H9 (cell line): ENCODE results near the gene C12orf56. TPM values are rescaled to one million over a fixed set of nuclear protein-coding genes. Genes with fewer than 3 reads are reported as not detected.

Source experiments
- DNase-seq: peaks from one replicate; pipeline ENCODE4 v3.0.0-alpha.2; 2017
- H2AFZ ChIP-seq: one replicate; pipeline ENCODE4 v1.6.1; 2013; ENCODE audit warnings: mild to moderate bottlenecking, low read length, control low read depth, moderate library complexity
- H2AK5ac ChIP-seq: 2 replicates; pipeline ENCODE4 v1.6.1; 2013; ENCODE audit warnings: low read length, control low read depth, mixed read lengths; ENCODE audit not compliant: insufficient read length
- H2BK120ac ChIP-seq: one replicate; pipeline ENCODE4 v1.6.1; 2013; ENCODE audit warnings: low read depth, mild to moderate bottlenecking, low read length, control low read depth, inconsistent platforms; ENCODE audit not compliant: poor library complexity, severe bottlenecking
- H2BK12ac ChIP-seq: 2 replicates; pipeline ENCODE4 v1.6.1; 2013; ENCODE audit warnings: low read length, control low read depth, mixed read lengths, low read depth; ENCODE audit not compliant: insufficient read length
- H2BK15ac ChIP-seq: 2 replicates; pipeline ENCODE4 v1.6.1; 2013; ENCODE audit warnings: low read depth, low read length, control low read depth
- H2BK20ac ChIP-seq: one replicate; pipeline ENCODE4 v1.6.1; 2013; ENCODE audit warnings: low read depth, mild to moderate bottlenecking, low read length, control low read depth, inconsistent platforms; ENCODE audit not compliant: poor library complexity, severe bottlenecking
- H2BK5ac ChIP-seq: 2 replicates; pipeline ENCODE4 v1.6.1; 2013; ENCODE audit warnings: low read length, control low read depth, mixed read lengths; ENCODE audit not compliant: insufficient read length
- H3K14ac ChIP-seq: 2 replicates; pipeline ENCODE4 v1.6.1; 2013; ENCODE audit warnings: low read length, control low read depth; ENCODE audit not compliant: insufficient read depth
- H3K18ac ChIP-seq: 2 replicates; pipeline ENCODE4 v1.6.1; 2013; ENCODE audit warnings: low read depth, mild to moderate bottlenecking, mixed read lengths, low read length, control low read depth; ENCODE audit not compliant: insufficient read length
- H3K23ac ChIP-seq: 2 replicates; pipeline ENCODE4 v1.6.1; 2013; ENCODE audit warnings: low read length, control low read depth, mixed read lengths, low read depth; ENCODE audit not compliant: insufficient read length
- H3K23me2 ChIP-seq: 2 replicates; pipeline ENCODE4 v1.6.1; 2013; ENCODE audit warnings: low read depth, mild to moderate bottlenecking, mixed read lengths, low read length, control low read depth; ENCODE audit not compliant: insufficient read length, poor library complexity, severe bottlenecking
- H3K27ac ChIP-seq: 2 replicates; pipeline ENCODE4 v1.5.1; 2013; ENCODE audit warnings: low read length, control low read depth, mixed read lengths, low read depth; ENCODE audit not compliant: insufficient read length
- H3K27me3 ChIP-seq: 2 replicates; pipeline ENCODE4 v1.6.1; 2013; ENCODE audit warnings: low read length, control low read depth, inconsistent platforms; ENCODE audit not compliant: insufficient read depth
- H3K4ac ChIP-seq: 2 replicates; pipeline ENCODE4 v1.6.1; 2013; ENCODE audit warnings: low read depth, mild to moderate bottlenecking, control low read depth, inconsistent platforms, low read length, moderate library complexity
- H3K4me1 ChIP-seq: 2 replicates; pipeline ENCODE4 v1.6.1; 2013; ENCODE audit warnings: low read length, control low read depth, inconsistent platforms; ENCODE audit not compliant: insufficient read depth
- H3K4me2 ChIP-seq: 2 replicates; pipeline ENCODE4 v1.6.1; 2013; ENCODE audit warnings: low read length, control low read depth, mixed read lengths; ENCODE audit not compliant: insufficient read length, insufficient read depth
- H3K56ac ChIP-seq: 2 replicates; pipeline ENCODE4 v1.6.1; 2013; ENCODE audit warnings: low read depth, mild to moderate bottlenecking, mixed read lengths, low read length, control low read depth; ENCODE audit not compliant: insufficient read length
- H3K79me1 ChIP-seq: 2 replicates; pipeline ENCODE4 v1.6.1; 2013; ENCODE audit warnings: low read depth, mild to moderate bottlenecking, moderate library complexity, low read length, control low read depth, inconsistent platforms; ENCODE audit not compliant: insufficient read depth, poor library complexity, severe bottlenecking
- H3K79me2 ChIP-seq: 2 replicates; pipeline ENCODE4 v1.6.1; 2013; ENCODE audit warnings: low read length, control low read depth, inconsistent platforms; ENCODE audit not compliant: insufficient read depth
- H3K9ac ChIP-seq: 2 replicates; pipeline ENCODE4 v1.6.1; 2013; ENCODE audit warnings: low read length, control low read depth, mixed read lengths; ENCODE audit not compliant: insufficient read length; ENCODE audit errors: extremely low read depth
- H3K9me3 ChIP-seq: one replicate; pipeline ENCODE4 v1.6.1; 2013; ENCODE audit warnings: low read depth, low read length, inconsistent platforms; ENCODE audit not compliant: control insufficient read depth
- H3T11ph ChIP-seq: one replicate; pipeline ENCODE4 v1.6.1; 2013; ENCODE audit warnings: mild to moderate bottlenecking, low read length, control low read depth, inconsistent platforms
- H4K20me1 ChIP-seq: one replicate; pipeline ENCODE4 v1.6.1; 2013; ENCODE audit not compliant: control insufficient read depth, insufficient read length, insufficient read depth
- H4K5ac ChIP-seq: 2 replicates; pipeline ENCODE4 v1.6.1; 2013; ENCODE audit warnings: low read depth, mild to moderate bottlenecking, mixed read lengths, low read length, control low read depth; ENCODE audit not compliant: insufficient read length
- H4K8ac ChIP-seq: replicated peaks from 2 replicates; pipeline ENCODE4 v1.6.1; 2013; ENCODE audit warnings: low read length, control low read depth, mixed read lengths, low read depth; ENCODE audit not compliant: insufficient read length
- H4K91ac ChIP-seq: 2 replicates; pipeline ENCODE4 v1.6.1; 2013; ENCODE audit warnings: low read depth, mild to moderate bottlenecking, moderate library complexity, mixed read lengths, low read length, control low read depth; ENCODE audit not compliant: insufficient read length
- H3K27ac Mint-ChIP-seq, 3 experiments: 2 replicates in 2 of 3; 3 replicates in 1 of 3; pipeline ENCODE4 v1.8.0; 2020 to 2021; ENCODE audit warnings: mixed read lengths in 3 of 3, mild to moderate bottlenecking in 1 of 3, moderate library complexity in 1 of 3
- H3K27me3 Mint-ChIP-seq: 2 replicates; pipeline ENCODE4 v1.8.0; 2021; ENCODE audit warnings: low read depth, mild to moderate bottlenecking, moderate library complexity, mixed read lengths
- H3K36me3 Mint-ChIP-seq, 3 experiments: 2 replicates in 2 of 3; 3 replicates in 1 of 3; pipeline ENCODE4 v1.8.0; 2020 to 2021; ENCODE audit warnings: low read depth in 3 of 3, mixed read lengths in 3 of 3; ENCODE audit not compliant: insufficient read depth in 1 of 3
- H3K4me1 Mint-ChIP-seq, 2 experiments: 2 replicates each; pipeline ENCODE4 v1.8.0; 2020; ENCODE audit warnings: mixed read lengths in 2 of 2
- H3K4me3 Mint-ChIP-seq, 2 experiments: 2 replicates in 1 of 2; 3 replicates in 1 of 2; pipeline ENCODE4 v1.8.0; 2020 to 2021; ENCODE audit warnings: mild to moderate bottlenecking in 2 of 2, mixed read lengths in 2 of 2, moderate library complexity in 1 of 2
- H3K9me3 Mint-ChIP-seq, 2 experiments: 2 replicates in 1 of 2; 3 replicates in 1 of 2; pipeline ENCODE4 v1.8.0; 2020; ENCODE audit warnings: mild to moderate bottlenecking in 2 of 2, mixed read lengths in 2 of 2, moderate library complexity in 1 of 2
- CTCF ChIP-seq: fragments of 200-600 bp; sonication (generic); conservative IDR thresholded peaks from 3 replicates; pipeline ENCODE4 v1.8.0; 2021; ENCODE audit warnings: antibody characterized with exemption, mild to moderate bottlenecking
- WGBS: extraction: QIAGEN DNeasy Blood & Tissue Kit; methylation state at CpG from one replicate; pipeline ENCODE4 v1.1.7; 2013; ENCODE audit warnings: missing lambda C conversion rate, low lambda C conversion rate, mixed read lengths; ENCODE audit not compliant: insufficient read length; ENCODE audit errors: extremely low coverage; 5-methylcytosine and 5-hydroxymethylcytosine counted together
- total RNA-seq: library from RNA; stranded (reverse); gene quantifications from 2 replicates; pipeline ENCODE4 v1.2.1, GENCODE V29; 2021

C12orf56 gene
- total RNA-seq, 1 experiment from 2014 or later: 2.2 TPM

GRCh38 chr12:64278421-64278820 lies 112.1 kb downstream of the C12orf56 start:
- Histone ChIP-seq H3K4me1 (no peaks in the 10 kb centered on the region; the same call in 1 of the 2 replicates), H3K4ac (no peak overlapping the region), H2AFZ (no peak overlapping the region), H3K9me3 (no peaks in the 10 kb centered on the region), H3K79me2 (no peaks in the 10 kb centered on the region), H3K18ac (no peak overlapping the region), H2AK5ac (no peak overlapping the region), H2BK15ac (no peak overlapping the region), H3K23me2 (no peaks in the 10 kb centered on the region), H3K56ac (no peak overlapping the region), H3K9ac (no peak overlapping the region), H4K91ac (no peak overlapping the region), H4K20me1 (no peaks in the 10 kb centered on the region), H4K5ac (no peak overlapping the region), H3K23ac (no peak overlapping the region), H2BK120ac (no peak overlapping the region), H3K27me3 (no peaks in the 10 kb centered on the region), H3T11ph (no peak overlapping the region), H2BK20ac (no peak overlapping the region), H3K4me2 (no peak overlapping the region), H3K79me1 (no peaks in the 10 kb centered on the region), H4K8ac (no peak overlapping the region), H3K14ac (no peak overlapping the region), H2BK5ac (no peak overlapping the region), H2BK12ac (no peak overlapping the region), H3K27ac (no peak overlapping the region)
- Mint-ChIP-seq H3K27me3 (no peaks in the 10 kb centered on the region), H3K9me3 (no peaks in the 10 kb centered on the region), H3K4me3 (no peak overlapping the region), H3K36me3 (no peaks in the 10 kb centered on the region), H3K27ac (no peak overlapping the region), H3K4me1 (peaks cover 8% of the 10 kb centered on the region in 2 experiments)
- no peak for TF ChIP-seq CTCF
- whole genome bisulfite sequencing: no CpG with 5 or more reads among the region's 4 CpGs
- no peak for DNase-seq
